ENCODE results near the gene SNX11.

GRCh38 chr17:48084932-48085331, 22.6 kb upstream of the SNX11 start:
- TF ChIP-seq EZH2 (IDR thresholded peaks at IDR 0.05; ENCODE audit: borderline replicate concordance, low read depth, low read length, severe bottlenecking) (no peak), CTCF (IDR thresholded peaks at IDR 0.05; ENCODE audit: borderline replicate concordance, extremely low read depth, low read length, poor library complexity, severe bottlenecking) (no peak)
